ENCODE results near the gene MACO1. TPM values are rescaled to one million over a fixed set of nuclear protein-coding genes. Genes with fewer than 3 reads are reported as not detected.

The MACO1 gene
- total RNA-seq, 6 donors from 2014 or later = 12.6 to 27.2 (median 16.9) TPM

- H3K27ac ChIP-seq = no peak overlapping the region
- DNase-seq (no peak), ATAC-seq (ENCODE audit: low FRiP score in 2 of 2) (no peak)
- H3K36me3 ChIP-seq = no peaks in the 10 kb centered on the region
- H3K4me3 ChIP-seq = no peak overlapping the region
- no peaks in the 10 kb centered on the region for H3K4me1 ChIP-seq
- no peaks in the 10 kb centered on the region for H3K9me3 ChIP-seq
- H3K27me3 ChIP-seq = no peaks in the 10 kb centered on the region
- no peak for TF ChIP-seq POLR2A (IDR thresholded peaks at IDR 0.05)
- TF ChIP-seq EP300 (IDR thresholded peaks at IDR 0.05) = no peak
- TF ChIP-seq CTCF (IDR thresholded peaks at IDR 0.05) = no peak
- no peak for TF ChIP-seq POLR2AphosphoS5 (IDR thresholded peaks at IDR 0.05)
- WGBS, 2 donors = 78 to 83% methylated on average over 6 to 9 of the region's 9 CpGs
Observed at GRCh38 chr1:25533775-25534409, 103.2 kb downstream of the MACO1 start.

GRCh38 chr1:25534410-25534788, 103.7 kb downstream of the MACO1 start:
- no peak for DNase-seq
- no peak overlapping the region for H3K27ac ChIP-seq
- H3K4me1 ChIP-seq = no peaks in the 10 kb centered on the region
- H3K27me3 ChIP-seq = no peaks in the 10 kb centered on the region
- no peak for ATAC-seq (ENCODE audit: low FRiP score in 2 of 2)
- H3K36me3 ChIP-seq = no peaks in the 10 kb centered on the region
- no peaks in the 10 kb centered on the region for H3K9me3 ChIP-seq
- TF ChIP-seq POLR2A (IDR thresholded peaks at IDR 0.05) = no peak
- no peak overlapping the region for H3K4me3 ChIP-seq
- 93 to 100% methylated on average over 3 to 4 of the region's 4 CpGs for WGBS, 2 donors

- Histone ChIP-seq H3K27ac (no peak overlapping the region), H3K4me1 (no peaks in the 10 kb centered on the region), H3K4me3 (no peak overlapping the region), H3K36me3 (no peaks in the 10 kb centered on the region), H3K9me3 (no peaks in the 10 kb centered on the region), H3K27me3 (no peaks in the 10 kb centered on the region)
- TF ChIP-seq POLR2AphosphoS5 (IDR thresholded peaks at IDR 0.05) (no peak), CTCF (IDR thresholded peaks at IDR 0.05) (no peak), POLR2A (IDR thresholded peaks at IDR 0.05) (no peak), EP300 (IDR thresholded peaks at IDR 0.05) (no peak)
- 79 to 84% methylated on average over 3 of the region's 3 CpGs for WGBS, 2 donors
- ATAC-seq (ENCODE audit: low FRiP score in 2 of 2) (no peak), DNase-seq (no peak)
Observed at GRCh38 chr1:25536124-25536523, 105.4 kb downstream of the MACO1 start.

- no peaks in the 10 kb centered on the region for H3K4me1 ChIP-seq
- H3K27ac ChIP-seq = no peak overlapping the region
- DNase-seq = no peak
- no peaks in the 10 kb centered on the region for H3K27me3 ChIP-seq
- no peaks in the 10 kb centered on the region for H3K9me3 ChIP-seq
- H3K4me3 ChIP-seq = no peak overlapping the region
- ATAC-seq (ENCODE audit: low FRiP score in 2 of 2) = peak in 1 of 2 donors; percentile 36
- no peaks in the 10 kb centered on the region for H3K36me3 ChIP-seq
- TF ChIP-seq POLR2AphosphoS5 (IDR thresholded peaks at IDR 0.05) (no peak), CTCF (IDR thresholded peaks at IDR 0.05) (no peak), POLR2A (IDR thresholded peaks at IDR 0.05) (no peak), EP300 (IDR thresholded peaks at IDR 0.05) (no peak)
- WGBS, 2 donors = 71 to 74% methylated on average over 6 to 7 of the region's 7 CpGs
Observed at GRCh38 chr1:25537153-25537831, 106.6 kb downstream of the MACO1 start.

- TF ChIP-seq CTCF (IDR thresholded peaks at IDR 0.05) (no peak), POLR2A (IDR thresholded peaks at IDR 0.05) (no peak), EP300 (IDR thresholded peaks at IDR 0.05) (no peak), POLR2AphosphoS5 (IDR thresholded peaks at IDR 0.05) (no peak)
- H3K9me3 ChIP-seq = no peaks in the 10 kb centered on the region
- no peaks in the 10 kb centered on the region for H3K36me3 ChIP-seq
- H3K4me3 ChIP-seq = no peak overlapping the region
- H3K4me1 ChIP-seq = peaks cover 0 to 4% (median 2%) of the 10 kb centered on the region in 4 donors
- no peaks in the 10 kb centered on the region for H3K27me3 ChIP-seq
- WGBS, 2 donors = 93 to 96% methylated on average over 3 to 4 of the region's 4 CpGs
- H3K27ac ChIP-seq = no peak overlapping the region
- DNase-seq (no peak), ATAC-seq (ENCODE audit: low FRiP score in 2 of 2) (no peak)
Observed at GRCh38 chr1:25538191-25538767, 107.6 kb downstream of the MACO1 start.

Data from upper lobe of left lung (tissue), 6 donors.